Measurements from ENCODE around the gene PIEZO2. TPM values are rescaled to one million over a fixed set of nuclear protein-coding genes. Genes with fewer than 3 reads are reported as not detected.

The PIEZO2 gene
- polyA plus RNA-seq, 1 donor (not counting 4 experiments of a cell fraction or from before 2014, with no cell fraction given): not detected

DNA sequence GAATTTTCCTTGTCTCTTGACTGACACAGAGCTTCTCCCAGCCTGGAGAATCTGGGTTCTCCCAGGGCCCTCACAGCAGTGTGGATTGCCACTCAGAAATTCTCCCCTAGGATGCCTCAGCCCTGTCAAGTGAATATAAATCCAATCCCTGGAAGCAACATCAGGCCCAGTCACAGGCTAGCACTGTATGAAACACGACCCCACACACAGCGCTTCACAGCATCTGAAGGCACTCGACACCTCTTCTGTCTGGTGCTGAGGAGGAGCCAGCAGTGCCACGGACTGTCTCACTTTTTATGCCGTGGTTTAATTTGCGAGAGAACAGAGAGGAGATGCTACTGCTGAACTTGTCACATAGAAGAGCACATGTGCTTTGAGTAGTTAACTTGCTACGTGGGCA lies 459.0 kb downstream of the PIEZO2 start:
- H3K4me2 ChIP-seq (ENCODE audit: control insufficient read depth, extremely low read depth, insufficient read depth, low read depth, low read length): no peak overlapping the region
- H3K27me3 ChIP-seq (ENCODE audit: control insufficient read depth, extremely low read depth, insufficient read depth, low read length): peaks cover 5% of the 10 kb centered on the region
- TF ChIP-seq, protein P1, sequence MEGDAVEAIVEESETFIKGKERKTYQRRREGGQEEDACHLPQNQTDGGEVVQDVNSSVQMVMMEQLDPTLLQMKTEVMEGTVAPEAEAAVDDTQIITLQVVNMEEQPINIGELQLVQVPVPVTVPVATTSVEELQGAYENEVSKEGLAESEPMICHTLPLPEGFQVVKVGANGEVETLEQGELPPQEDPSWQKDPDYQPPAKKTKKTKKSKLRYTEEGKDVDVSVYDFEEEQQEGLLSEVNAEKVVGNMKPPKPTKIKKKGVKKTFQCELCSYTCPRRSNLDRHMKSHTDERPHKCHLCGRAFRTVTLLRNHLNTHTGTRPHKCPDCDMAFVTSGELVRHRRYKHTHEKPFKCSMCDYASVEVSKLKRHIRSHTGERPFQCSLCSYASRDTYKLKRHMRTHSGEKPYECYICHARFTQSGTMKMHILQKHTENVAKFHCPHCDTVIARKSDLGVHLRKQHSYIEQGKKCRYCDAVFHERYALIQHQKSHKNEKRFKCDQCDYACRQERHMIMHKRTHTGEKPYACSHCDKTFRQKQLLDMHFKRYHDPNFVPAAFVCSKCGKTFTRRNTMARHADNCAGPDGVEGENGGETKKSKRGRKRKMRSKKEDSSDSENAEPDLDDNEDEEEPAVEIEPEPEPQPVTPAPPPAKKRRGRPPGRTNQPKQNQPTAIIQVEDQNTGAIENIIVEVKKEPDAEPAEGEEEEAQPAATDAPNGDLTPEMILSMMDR (optimal IDR thresholded peaks at IDR 0.05 in 1 of 3, IDR thresholded peaks at IDR 0.05 in 1 of 3, conservative IDR thresholded peaks at IDR 0.05 in 1 of 3; ENCODE audit: extremely low read depth in 1 of 3, insufficient read depth in 2 of 3, low read length in 3 of 3): no peak
- no peak for TF ChIP-seq EZH2 (IDR thresholded peaks at IDR 0.05; ENCODE audit: low read length)
- H4K20me1 ChIP-seq (ENCODE audit: control insufficient read depth, extremely low read depth, insufficient read depth, low read length): no peaks in the 10 kb centered on the region
- H3K9me3 ChIP-seq (ENCODE audit: control insufficient read depth, low read depth, low read length): no peaks in the 10 kb centered on the region
- H3K27ac ChIP-seq (ENCODE audit: control insufficient read depth, insufficient read depth, low read length): no peak overlapping the region
- H3K9me1 ChIP-seq (ENCODE audit: control insufficient read depth, extremely low read depth, insufficient read depth, low read length): no peaks in the 10 kb centered on the region
- no peak overlapping the region for H3K4me3 ChIP-seq (ENCODE audit: control insufficient read depth in 2 of 3, extremely low read depth in 1 of 3, insufficient read depth in 2 of 3, low read depth in 1 of 3, low read length in 3 of 3)
- no peak overlapping the region for H2AFZ ChIP-seq (ENCODE audit: control insufficient read depth, low read length)
- H3K4me1 ChIP-seq (ENCODE audit: control insufficient read depth, extremely low read depth, insufficient read depth, low read length): no peaks in the 10 kb centered on the region
- H3K36me3 ChIP-seq (ENCODE audit: control insufficient read depth in 2 of 2, extremely low read depth in 1 of 2, insufficient read depth in 2 of 2, low read length in 2 of 2): no peaks in the 10 kb centered on the region
- FAIRE-seq (no peak), DNase-seq (ENCODE audit: low read depth, low spot score) (no peak)
- dilution Hi-C loops (cut with MboI; ENCODE audit: extremely low pct_ligation_motif_present, low sequenced_read_pairs): no loop called here
- no peak overlapping the region for H3K9ac ChIP-seq (ENCODE audit: control insufficient read depth, extremely low read depth, insufficient read depth, low read length)
- H3K79me2 ChIP-seq (ENCODE audit: control insufficient read depth, insufficient read depth, low read length): no peaks in the 10 kb centered on the region

DNA sequence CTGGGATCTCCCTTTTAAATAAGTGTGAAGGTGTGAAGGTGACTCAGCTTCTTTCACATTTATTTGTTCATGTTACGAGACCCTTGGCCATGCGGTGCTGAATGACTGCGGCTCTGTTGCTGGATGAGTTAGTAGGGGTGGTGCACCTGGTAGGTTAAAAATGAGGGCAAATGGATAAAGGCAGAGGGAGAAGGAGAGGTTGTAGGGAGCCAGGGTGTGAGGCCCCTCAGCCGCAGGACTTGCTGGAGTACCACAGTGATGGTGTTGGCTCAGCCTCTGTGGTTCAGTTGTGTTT lies 459.4 kb downstream of the PIEZO2 start:
- no peak for FAIRE-seq
- Histone ChIP-seq H3K27me3 (ENCODE audit: control insufficient read depth, extremely low read depth, insufficient read depth, low read length) (peaks cover 5% of the 10 kb centered on the region), H2AFZ (ENCODE audit: control insufficient read depth, low read length) (no peak overlapping the region), H3K9ac (ENCODE audit: control insufficient read depth, extremely low read depth, insufficient read depth, low read length) (no peak overlapping the region), H3K4me1 (ENCODE audit: control insufficient read depth, extremely low read depth, insufficient read depth, low read length) (no peaks in the 10 kb centered on the region), H4K20me1 (ENCODE audit: control insufficient read depth, extremely low read depth, insufficient read depth, low read length) (no peaks in the 10 kb centered on the region), H3K4me3 (ENCODE audit: control insufficient read depth in 2 of 3, extremely low read depth in 1 of 3, insufficient read depth in 2 of 3, low read depth in 1 of 3, low read length in 3 of 3) (no peak overlapping the region), H3K9me1 (ENCODE audit: control insufficient read depth, extremely low read depth, insufficient read depth, low read length) (no peaks in the 10 kb centered on the region), H3K36me3 (ENCODE audit: control insufficient read depth in 2 of 2, extremely low read depth in 1 of 2, insufficient read depth in 2 of 2, low read length in 2 of 2) (no peaks in the 10 kb centered on the region), H3K4me2 (ENCODE audit: control insufficient read depth, extremely low read depth, insufficient read depth, low read depth, low read length) (no peak overlapping the region), H3K79me2 (ENCODE audit: control insufficient read depth, insufficient read depth, low read length) (no peaks in the 10 kb centered on the region), H3K9me3 (ENCODE audit: control insufficient read depth, low read depth, low read length) (no peaks in the 10 kb centered on the region), H3K27ac (ENCODE audit: control insufficient read depth, insufficient read depth, low read length) (no peak overlapping the region)
- dilution Hi-C loops (cut with MboI; ENCODE audit: extremely low pct_ligation_motif_present, low sequenced_read_pairs): no loop called here
- DNase-seq (ENCODE audit: low read depth, low spot score): no peak
- TF ChIP-seq, protein P1 (optimal IDR thresholded peaks at IDR 0.05 in 1 of 3, IDR thresholded peaks at IDR 0.05 in 1 of 3, conservative IDR thresholded peaks at IDR 0.05 in 1 of 3; ENCODE audit: extremely low read depth in 1 of 3, insufficient read depth in 2 of 3, low read length in 3 of 3): no peak
- no peak for TF ChIP-seq EZH2 (IDR thresholded peaks at IDR 0.05; ENCODE audit: low read length)

Data from keratinocyte (primary cell).